ENCODE data around the gene NKX1-2.

NKX1-2 gene

GRCh38 chr10:124476043-124476725, 26.3 kb upstream of the NKX1-2 start:
- no peak for DNase-seq (ENCODE audit: low read depth)

- DNase-seq (ENCODE audit: low read depth): no peak
Observed at GRCh38 chr10:124474514-124475070, 24.8 kb upstream of the NKX1-2 start.

GRCh38 chr10:124473070-124473469, 23.2 kb upstream of the NKX1-2 start:
- no peak for DNase-seq (ENCODE audit: low read depth)

GRCh38 chr10:124472071-124472470, 22.2 kb upstream of the NKX1-2 start:
- DNase-seq (ENCODE audit: low read depth): no peak

- no peak for DNase-seq (ENCODE audit: low read depth)
Observed at GRCh38 chr10:124470544-124471434, 21.0 kb upstream of the NKX1-2 start.

- no peak for DNase-seq (ENCODE audit: low read depth)
Observed at GRCh38 chr10:124469956-124470484, 20.2 kb upstream of the NKX1-2 start.

- DNase-seq (ENCODE audit: low read depth): no peak
Observed at GRCh38 chr10:124468624-124469023, 18.8 kb upstream of the NKX1-2 start.

GRCh38 chr10:124467165-124467564, 17.3 kb upstream of the NKX1-2 start:
- DNase-seq (ENCODE audit: low read depth): no peak

- no peak for DNase-seq (ENCODE audit: low read depth)
Observed at GRCh38 chr10:124465777-124466488, 16.1 kb upstream of the NKX1-2 start.

- no peak for DNase-seq (ENCODE audit: low read depth)
Observed at GRCh38 chr10:124465003-124465776, 15.4 kb upstream of the NKX1-2 start.

- no peak for DNase-seq (ENCODE audit: low read depth)
Observed at GRCh38 chr10:124464028-124464965, 14.5 kb upstream of the NKX1-2 start.

- no peak for DNase-seq (ENCODE audit: low read depth)
Observed at GRCh38 chr10:124462348-124462695, 12.5 kb upstream of the NKX1-2 start.

- peak; percentile 6 for DNase-seq (ENCODE audit: low read depth)
Observed at GRCh38 chr10:124461642-124462347, 12.0 kb upstream of the NKX1-2 start, which contains the start of gene LHPP. Gene LHPP (plus strand): TSS chr10:124461823. CDS start chr10:124461863, 40 bp downstream.

- no peak for DNase-seq (ENCODE audit: low read depth)
Observed at GRCh38 chr10:124460144-124460543, 10.3 kb upstream of the NKX1-2 start.

- no peak for DNase-seq (ENCODE audit: low read depth)
Observed at GRCh38 chr10:124459395-124459794, 9.6 kb upstream of the NKX1-2 start.

GRCh38 chr10:124458889-124459288, 9.1 kb upstream of the NKX1-2 start:
- DNase-seq (ENCODE audit: low read depth): no peak

GRCh38 chr10:124458473-124458872, 8.6 kb upstream of the NKX1-2 start:
- no peak for DNase-seq (ENCODE audit: low read depth)

- DNase-seq (ENCODE audit: low read depth): no peak
Observed at GRCh38 chr10:124455441-124455840, 5.6 kb upstream of the NKX1-2 start.

- no peak for DNase-seq (ENCODE audit: low read depth)
Observed at GRCh38 chr10:124453960-124454610, 4.2 kb upstream of the NKX1-2 start.

All from non-pigmented ciliary epithelial cell (primary cell).